ENCODE data around the gene SH3PXD2B.

Gene SH3PXD2B

DNA sequence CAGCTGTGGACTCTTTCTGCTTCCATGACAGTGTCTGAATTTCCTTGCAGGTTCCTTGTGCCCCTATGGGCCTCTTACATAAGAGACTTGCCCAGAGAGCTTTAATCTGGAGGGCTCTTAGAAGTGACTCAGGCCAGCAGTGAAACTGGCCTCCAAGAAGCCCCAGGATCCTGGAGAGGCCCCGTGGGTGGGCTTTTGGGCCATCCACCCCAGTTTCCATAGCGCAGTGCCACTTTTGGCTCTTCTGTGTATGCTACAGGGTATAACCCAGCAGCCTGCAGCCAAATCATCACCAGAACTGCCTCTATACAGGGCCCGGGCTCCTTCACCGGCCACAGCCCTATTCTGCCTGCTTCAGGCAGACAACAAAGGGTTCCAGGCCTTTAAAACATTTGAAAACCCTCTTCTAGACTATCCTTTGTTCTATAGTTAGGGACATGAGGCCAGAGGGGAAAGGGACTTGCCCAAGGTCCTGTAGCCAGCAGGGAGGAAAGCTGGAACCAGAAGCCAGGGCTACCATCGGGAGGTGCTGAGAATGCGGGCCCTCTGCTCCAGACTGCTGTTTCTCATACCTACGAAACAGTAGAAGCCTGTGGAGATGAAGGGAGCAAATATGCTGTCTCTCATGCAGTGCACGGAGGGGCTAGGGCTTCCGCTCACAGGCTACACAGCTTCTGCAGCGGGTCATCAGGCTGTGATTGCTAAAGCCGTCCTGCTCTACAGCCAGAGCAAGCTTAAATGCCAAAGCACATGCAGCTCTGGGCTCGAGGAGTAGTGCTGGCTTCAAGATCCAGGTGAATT is 18.0 kb downstream of the SH3PXD2B start:
- DNase-seq: no peak

GRCh38 chr5:172435362-172436077 is 18.8 kb downstream of the SH3PXD2B start:
- DNase-seq: no peak

GRCh38 chr5:172434251-172434650 is 20.1 kb downstream of the SH3PXD2B start:
- DNase-seq: no peak

GRCh38 chr5:172433513-172433912 is 20.8 kb downstream of the SH3PXD2B start:
- DNase-seq: no peak

GRCh38 chr5:172433071-172433470 is 21.3 kb downstream of the SH3PXD2B start:
- no peak for DNase-seq

DNA sequence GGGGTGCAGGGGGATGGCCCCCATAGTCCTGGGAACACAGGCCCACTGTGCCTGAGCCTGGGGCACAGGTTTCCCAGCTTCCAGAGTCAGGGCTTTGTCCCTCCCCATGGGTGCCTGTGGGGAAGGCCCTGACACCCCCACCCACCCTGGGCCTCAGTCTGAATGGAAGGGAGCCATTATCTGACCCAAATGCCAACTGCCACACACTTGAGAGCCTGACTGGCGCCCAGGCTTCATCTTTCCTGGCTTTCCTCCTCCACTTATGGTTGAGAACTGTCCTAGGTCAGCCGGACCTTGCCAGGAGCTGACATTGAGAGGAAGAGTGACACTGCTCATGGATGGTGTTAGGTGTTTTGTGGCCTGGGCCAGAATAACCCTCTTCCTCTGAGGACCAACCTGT is 24.0 kb downstream of the SH3PXD2B start:
- no peak for DNase-seq

GRCh38 chr5:172429201-172429940 is 25.0 kb downstream of the SH3PXD2B start:
- DNase-seq: no peak

GRCh38 chr5:172428224-172429166 is 25.8 kb downstream of the SH3PXD2B start:
- DNase-seq: no peak

DNA sequence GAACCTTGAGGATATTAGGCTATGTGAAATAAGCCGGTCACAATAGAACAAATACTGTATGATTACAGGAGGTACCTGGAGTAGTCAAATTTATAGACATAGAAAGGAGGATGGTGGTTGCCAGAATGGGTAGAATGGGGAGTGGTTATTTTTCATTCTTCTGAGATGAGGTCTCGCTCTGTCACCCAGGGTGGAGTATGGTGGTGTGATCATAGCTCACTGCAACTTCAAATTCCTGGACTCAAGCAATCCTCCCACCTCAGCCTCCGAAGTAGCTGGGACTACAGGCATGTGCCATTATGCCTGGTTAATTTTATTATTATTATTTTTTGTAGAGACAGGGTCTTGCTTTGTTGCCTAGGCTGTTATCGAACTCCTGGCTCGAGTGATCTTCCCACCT is 27.1 kb downstream of the SH3PXD2B start:
- DNase-seq: no peak

- DNase-seq: no peak
Measured at GRCh38 chr5:172426086-172426485, 28.2 kb downstream of the SH3PXD2B start.

GRCh38 chr5:172425402-172425801 is 28.9 kb downstream of the SH3PXD2B start:
- DNase-seq: no peak

DNA sequence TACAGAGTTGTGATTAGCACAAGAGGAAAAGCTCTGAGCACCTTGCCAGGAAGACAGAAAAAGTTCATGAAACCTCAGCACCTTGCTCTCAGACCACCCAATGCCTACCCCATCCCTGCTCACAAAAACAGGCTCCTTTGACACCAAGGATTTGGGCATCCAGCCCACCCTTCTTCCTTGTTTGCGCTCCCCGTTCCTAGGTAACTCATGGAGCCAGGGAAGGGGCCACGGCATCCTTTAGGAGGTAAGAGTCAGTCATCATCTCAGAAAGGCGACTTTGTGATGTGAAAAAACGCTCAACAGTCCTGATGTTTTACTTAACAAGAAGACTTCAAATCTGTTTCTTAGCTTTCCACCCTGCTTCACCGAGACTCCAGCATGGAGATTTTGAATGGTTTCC is 29.5 kb downstream of the SH3PXD2B start:
- DNase-seq: no peak

- no peak for DNase-seq
Measured at GRCh38 chr5:172424111-172424490, 30.2 kb downstream of the SH3PXD2B start.

- DNase-seq: no peak
Measured at GRCh38 chr5:172423379-172424110, 30.8 kb downstream of the SH3PXD2B start.

- DNase-seq: no peak
Measured at GRCh38 chr5:172422255-172422654, 32.1 kb downstream of the SH3PXD2B start.

GRCh38 chr5:172421020-172421419 is 33.3 kb downstream of the SH3PXD2B start:
- DNase-seq: no peak

DNA sequence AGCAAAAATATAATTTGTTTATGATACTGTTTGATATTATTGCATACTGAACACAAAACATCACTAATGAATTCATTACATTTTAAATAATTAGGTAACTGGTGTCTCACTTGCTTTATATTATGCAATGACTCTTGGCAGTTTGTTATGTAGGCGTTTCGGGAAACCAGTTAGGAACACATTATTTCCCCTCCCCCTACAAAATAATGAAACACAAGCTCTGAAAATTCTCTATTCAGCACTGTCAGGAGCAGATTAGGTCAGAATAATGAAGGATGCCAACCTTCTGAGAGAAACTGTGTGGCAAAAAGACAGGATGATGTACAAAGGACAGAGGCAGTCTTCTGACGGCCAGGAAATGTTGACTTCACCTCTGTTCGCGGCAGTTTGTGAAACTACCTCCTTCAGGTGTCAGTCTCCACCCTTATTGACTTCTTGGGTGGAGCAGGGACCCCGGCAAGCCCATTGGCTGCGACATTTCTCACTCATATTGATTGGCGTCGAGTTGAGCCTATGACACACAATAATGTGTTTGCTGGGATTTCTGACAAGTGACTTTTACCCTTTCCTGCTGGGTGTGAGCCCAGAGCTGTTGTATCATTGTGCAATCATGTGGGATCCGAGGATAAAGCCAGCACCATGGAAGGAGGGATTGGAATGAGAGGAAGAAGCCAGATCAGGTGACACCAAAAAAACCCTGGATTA is 33.9 kb downstream of the SH3PXD2B start:
- no peak for DNase-seq

DNA sequence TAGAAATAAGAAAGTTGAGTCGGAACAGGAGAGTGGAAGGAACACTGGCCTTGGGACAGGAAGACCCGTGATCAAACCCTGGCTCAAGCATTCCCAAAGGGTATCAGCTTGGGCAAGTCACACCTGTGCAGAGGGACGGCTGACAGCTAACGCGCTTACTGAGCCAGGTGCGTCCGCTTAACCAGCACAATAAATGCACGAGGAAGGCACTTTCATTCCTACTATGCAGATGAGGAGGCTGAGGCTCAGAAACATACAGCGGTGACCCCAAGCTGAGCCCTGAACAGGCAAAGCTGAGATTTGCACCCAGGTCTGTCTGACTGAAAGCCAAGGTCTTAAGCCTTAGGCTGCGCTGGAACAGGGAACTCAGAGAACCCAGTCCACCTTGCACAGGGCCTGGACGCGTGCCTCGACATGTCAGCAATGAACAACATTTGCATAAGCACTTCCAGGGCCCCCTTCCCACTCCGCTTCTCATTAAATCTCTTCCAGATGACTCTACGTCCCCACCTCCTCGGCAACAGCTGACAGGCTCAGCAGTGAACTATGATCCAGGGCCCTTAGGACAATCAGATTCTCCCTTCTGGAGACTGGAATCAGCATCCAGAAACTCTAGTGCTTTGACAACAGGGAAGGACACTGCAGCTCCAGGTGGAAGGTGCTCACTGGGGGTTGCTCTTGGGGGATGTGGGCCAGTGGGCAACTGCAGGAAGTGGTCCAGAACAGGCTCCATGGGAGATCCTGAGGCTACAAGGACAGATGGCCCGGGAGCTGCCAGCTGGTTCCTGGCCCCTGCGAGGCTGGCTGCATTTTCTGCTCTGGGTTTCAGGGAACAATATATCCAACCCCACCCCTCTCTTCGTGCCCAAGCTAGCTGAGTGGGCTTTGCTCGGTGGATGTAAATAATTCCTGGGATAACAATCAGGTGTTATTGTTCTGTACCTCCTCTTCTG is 35.2 kb downstream of the SH3PXD2B start:
- DNase-seq: no peak

DNA sequence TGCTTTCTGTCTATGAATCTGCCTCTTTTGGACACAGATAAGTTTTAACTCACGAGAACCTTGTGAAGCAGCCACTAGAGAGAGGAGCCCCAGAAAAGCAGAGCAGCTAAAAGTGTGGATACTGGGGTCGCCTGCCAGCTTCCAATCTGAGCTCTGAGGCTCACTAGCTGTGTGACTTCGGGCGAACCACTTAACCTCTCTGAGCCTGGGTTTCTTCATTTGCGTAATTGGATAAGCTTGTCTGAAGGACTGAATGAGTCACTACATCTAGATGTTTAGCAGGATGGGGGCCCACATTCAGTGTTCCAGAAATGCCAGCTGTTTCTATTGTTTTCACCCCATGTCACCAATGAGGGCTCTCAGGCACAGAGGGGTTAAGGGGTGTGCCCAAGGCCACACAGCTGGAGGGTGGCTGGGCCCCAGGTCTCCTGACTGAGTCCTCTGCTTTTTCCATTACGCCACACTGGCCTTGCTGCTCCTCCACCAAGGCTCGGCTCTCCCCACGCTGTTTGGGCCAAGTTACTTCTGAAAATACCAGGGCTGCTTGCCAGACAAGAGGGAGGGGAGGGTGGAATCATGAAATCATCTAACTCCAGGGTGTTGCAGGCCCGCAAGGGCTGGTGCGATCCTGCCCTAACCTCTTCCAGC is 36.2 kb downstream of the SH3PXD2B start:
- no peak for DNase-seq
